NCI-H1436 (cell line): ENCODE data around the gene SVIL.
"Not testable (repeated sequence)": the region's sequence is repeated elsewhere in the genome, so short reads cannot be mapped to it uniquely, and the experiment has no call there.

Source experiments
- DNase-seq: peaks from one replicate; lab custom pipeline; 2025; lab: John Stamatoyannopoulos, UW

The SVIL gene

DNA sequence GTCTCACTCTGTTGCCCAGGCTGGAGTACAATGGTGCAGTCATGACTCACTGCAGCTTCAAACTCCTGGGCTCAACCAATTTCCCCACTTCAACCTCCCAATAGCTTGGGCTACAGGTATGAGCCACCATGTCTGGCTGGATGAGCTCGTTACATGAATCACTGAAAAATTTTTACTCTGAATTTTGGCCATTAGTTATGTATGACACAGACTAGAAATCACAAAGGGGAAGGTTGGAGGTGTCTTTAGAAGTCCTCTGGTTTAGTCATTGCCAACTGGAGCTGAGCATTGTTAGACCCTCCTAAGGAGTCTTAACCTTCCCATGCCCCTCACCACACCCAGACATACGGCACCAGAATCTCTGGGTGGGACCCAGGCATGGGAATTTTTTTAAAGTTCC lies 34.7 kb downstream of the SVIL start:
- DNase-seq, result no peak

DNA sequence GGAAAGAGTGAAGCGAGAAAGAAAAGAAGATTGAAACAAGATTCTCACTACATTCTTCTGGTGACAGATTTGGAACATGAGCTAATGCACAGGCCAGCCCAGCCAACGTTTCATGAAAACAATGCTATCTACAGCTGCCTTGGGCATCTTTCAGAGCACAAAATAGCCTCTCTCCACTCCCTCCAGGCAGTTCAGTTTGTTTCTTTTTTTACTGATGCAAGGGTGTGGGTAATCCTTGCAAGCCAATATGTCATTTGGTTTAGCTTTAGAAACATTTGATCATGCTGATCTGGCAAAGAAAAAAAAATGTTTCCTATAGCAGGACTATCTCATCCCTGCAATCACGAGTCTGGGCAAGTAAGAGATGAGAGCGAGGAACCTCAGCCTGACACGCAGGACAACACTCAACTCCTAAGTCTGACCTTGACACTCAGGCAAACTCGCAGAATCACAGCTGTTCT lies 35.9 kb downstream of the SVIL start:
- DNase-seq, result no peak

DNA sequence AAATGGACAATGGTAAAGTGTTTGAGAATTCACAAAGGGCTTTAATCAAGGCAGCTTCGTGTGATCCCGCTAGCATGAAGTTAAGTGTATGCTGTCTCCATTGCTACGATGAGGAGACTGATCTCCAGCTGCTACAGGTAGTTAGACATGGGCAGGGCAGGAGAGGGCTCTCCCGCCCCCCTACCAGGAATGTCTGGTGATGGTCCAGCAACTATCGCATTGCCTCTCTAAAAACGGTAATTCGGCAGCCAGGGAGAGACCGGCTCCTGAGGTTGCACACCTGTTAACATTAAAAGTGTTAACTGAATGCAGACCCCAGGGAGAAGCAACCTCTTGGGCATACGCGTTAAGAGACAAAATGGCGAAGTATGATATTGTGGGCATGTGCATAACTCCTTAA lies 37.9 kb downstream of the SVIL start:
- peak; percentile 54 for DNase-seq

DNA sequence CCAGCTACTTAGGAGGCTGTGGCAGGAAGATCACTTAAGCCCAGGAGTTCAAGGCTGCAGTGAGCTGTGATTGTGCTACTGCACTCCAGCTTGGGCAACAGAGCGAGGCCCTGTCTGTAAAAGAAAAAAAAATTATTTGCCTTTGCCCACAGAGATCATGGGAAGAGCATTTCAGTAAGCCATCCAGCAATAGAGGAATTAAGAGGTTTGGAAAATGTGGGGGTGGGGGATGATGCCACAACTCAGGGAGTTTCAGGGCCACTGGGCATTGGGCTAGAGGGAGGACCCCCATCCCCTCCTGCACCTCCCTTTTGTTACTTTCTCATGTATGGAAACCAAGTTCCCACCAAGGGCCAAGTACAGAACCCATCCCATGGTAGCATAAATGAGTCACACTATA lies 38.4 kb downstream of the SVIL start:
- DNase-seq, result no peak

- no peak for DNase-seq
These were observed 39.0 kb downstream of the SVIL start for GRCh38 chr10:29595636-29596225.

DNA sequence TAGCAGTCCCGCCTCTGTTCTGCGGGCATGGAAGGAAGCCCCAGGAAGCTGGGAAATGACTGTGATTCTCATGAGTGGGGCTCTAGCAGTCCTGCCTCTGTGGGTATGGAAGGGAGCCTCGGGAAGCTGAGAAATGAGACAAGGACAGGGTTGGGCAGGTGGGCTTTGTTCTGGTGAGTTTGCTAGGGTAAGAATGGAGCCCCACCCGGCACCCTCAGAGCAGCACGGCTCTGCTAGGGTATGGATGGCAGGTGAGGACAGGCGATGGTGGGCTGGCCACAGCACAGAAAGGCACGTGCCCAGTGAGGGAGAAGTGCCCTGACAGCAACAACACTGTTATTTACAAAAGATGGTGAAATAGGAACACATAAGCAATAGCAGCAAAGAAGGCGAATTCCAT lies 39.6 kb downstream of the SVIL start:
- DNase-seq, result no peak

DNA sequence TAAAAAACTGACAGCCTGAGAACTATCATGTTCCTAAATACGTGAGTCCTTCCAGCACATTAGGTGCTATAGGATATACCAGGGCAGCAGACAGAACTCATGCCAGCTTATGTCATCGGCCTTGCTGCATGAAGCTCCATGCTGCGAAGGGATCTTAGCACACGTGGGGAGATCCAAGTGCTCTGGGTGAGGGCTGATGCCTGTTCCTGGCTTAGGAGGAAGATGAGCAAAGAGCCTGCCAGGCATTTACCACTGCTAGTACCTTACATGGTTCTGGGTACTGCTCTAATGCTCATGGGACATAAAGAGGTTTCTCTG lies 43.2 kb downstream of the SVIL start:
- DNase-seq, result no peak

- no peak for DNase-seq
These were observed 43.7 kb downstream of the SVIL start for GRCh38 chr10:29590915-29591650.

- no peak for DNase-seq
These were observed 45.9 kb downstream of the SVIL start for GRCh38 chr10:29588629-29589421.

DNA sequence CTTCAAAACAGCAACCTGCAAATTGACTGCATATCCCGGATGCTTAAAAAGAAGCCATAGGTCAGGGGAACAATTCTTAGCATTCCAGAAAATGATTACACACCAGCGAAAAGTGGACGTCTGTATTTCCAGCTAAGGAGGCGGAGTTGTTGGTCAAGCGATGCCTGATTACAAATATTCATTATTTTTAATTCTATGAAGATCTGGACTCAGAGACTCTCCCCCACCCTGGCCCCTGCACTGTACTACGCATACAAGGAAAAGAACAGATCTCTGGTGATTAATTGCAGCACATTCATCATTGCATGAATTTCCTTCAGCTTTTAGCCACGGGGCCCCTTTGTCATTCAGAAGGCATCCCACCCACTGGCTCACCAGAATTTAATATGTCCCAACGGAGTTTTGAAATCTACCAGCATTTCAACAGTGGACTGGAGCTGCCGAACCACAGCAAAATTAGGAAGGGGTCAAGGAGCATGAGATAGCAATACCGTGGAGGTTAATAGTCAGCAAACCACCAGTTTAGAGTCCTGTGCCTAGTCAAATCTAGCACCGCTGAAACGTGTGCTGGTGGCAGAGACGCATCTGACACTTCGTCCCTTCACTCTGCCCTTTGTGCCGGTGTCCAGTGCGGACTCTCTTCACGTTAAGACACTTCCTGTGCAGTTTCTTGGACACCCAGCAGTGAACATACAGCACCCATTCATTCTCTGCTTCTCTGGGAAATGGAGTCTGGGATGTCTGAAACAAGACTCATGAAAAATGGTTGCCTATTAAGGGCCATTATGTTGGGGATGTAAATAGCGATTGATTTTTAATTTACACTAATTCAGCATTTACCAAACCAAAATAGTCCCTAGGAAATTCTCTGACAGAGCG lies 46.8 kb downstream of the SVIL start:
- not testable (repeated sequence) for DNase-seq

- not testable (repeated sequence) for DNase-seq
These were observed 47.5 kb downstream of the SVIL start for GRCh38 chr10:29587102-29587749.

GRCh38 chr10:29586509-29586908 lies 48.3 kb downstream of the SVIL start:
- DNase-seq, result no peak

DNA sequence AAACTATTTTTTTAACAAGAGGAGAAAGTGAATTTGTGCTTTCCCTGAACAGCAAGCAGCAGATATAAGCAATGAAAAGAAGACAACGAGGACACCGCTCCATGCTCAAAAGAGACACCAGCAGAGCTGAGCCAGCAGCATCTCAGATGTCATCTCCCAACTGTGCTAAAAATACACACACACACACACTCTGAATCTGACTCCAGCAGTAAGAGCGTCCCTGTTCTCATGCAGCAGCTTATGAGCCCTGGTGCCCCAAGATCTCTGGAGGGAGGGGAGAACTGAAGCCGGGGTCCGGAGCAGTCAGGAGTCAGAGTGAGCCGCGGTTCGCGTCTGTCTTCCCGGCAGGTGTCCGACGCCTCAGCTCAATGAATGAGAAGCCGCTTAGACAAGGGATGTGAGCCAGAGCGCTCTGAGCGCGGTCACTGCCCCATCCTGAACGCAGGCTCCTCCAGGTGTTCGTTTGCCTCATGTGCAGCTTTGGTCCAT lies 49.2 kb downstream of the SVIL start:
- no peak for DNase-seq

- no peak for DNase-seq
These were observed 50.3 kb downstream of the SVIL start for GRCh38 chr10:29584436-29584835.

DNA sequence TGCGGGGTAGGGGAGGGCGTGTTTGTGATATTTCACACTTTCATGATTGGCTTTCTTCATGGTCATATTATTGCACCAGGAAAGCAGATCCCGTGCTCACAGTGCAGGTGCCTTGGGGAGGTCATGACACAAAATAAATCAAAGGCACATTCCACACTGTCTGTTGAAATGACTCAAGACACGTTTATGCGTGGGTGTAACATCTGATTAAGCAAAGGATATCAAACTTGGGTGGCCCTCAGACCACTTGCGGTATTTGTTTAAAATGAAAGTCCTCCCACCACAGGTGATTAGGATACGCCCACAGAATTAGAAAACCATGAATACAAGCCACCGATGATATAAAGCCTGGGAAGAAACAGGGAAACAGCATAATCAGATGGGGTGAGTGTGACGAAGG lies 51.1 kb downstream of the SVIL start:
- DNase-seq, result no peak

DNA sequence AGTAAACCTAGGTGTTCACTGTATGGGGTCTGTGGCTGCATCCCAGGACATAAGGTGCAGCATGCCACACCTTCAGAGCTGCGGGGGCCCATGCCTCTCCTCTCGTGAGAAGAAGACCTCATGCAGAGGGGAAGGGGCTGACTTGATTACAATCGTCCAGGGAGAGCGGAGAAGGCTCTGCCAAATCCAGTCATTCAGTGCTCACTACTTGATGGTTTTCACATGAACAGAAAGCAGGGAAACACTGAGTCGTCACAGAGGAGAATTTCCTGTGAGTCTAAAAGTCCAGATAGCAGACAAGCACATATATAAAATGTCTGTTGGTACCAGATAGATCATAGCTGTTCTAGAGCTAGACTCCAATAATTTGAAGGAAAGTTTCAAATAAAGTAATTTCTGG lies 52.0 kb downstream of the SVIL start:
- not testable (repeated sequence) for DNase-seq

- DNase-seq, result no peak
These were observed 55.3 kb downstream of the SVIL start for GRCh38 chr10:29579455-29579970.

GRCh38 chr10:29578457-29578856 lies 56.3 kb downstream of the SVIL start:
- no peak for DNase-seq

DNA sequence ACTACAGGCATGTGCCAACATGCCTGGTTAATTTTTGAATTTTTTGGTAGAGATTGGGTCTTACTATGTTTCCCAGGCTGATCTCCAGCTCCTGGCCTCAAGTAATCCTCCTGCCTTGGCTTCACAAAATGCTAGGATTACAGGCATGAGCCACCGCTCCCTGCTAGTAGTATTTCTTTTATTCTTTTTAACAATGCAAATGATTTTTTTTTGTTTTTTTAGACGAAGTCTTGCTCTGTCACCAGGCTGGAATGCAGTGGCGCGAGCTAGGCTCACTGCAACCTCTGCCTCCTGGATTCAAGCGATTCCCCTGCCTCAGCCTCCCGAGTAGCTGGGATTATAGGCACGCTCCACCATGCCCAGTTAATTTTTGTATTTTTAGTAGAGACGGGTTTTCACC lies 58.1 kb downstream of the SVIL start:
- no peak for DNase-seq

GRCh38 chr10:29575098-29575455 lies 59.7 kb downstream of the SVIL start:
- DNase-seq, result no peak
